GM12878 (cell line): ENCODE data around the gene PIEZO2. TPM values are rescaled to one million over a fixed set of nuclear protein-coding genes. Genes with fewer than 3 reads are reported as not detected.

ENCODE experiments used
- ASH2L ChIP-seq: fragments of 300-600, 200-600 bp; sonication (generic); IDR thresholded peaks from 2 replicates; pipeline ENCODE4 v1.6.1; 2017; ENCODE audit warnings: low read depth, mild to moderate bottlenecking, borderline replicate concordance
- ATF7 ChIP-seq: fragments of 450-650 bp; IDR thresholded peaks from 2 replicates; pipeline ENCODE4 v1.6.1; 2016; ENCODE audit warnings: low read depth, mild to moderate bottlenecking
- DPF2 ChIP-seq: fragments of 450-650 bp; IDR thresholded peaks from 2 replicates; pipeline ENCODE4 v1.6.1; 2017; ENCODE audit warnings: mild to moderate bottlenecking
- EP300 ChIP-seq, 2 experiments: fragments of 150-350 bp in 1 of 2; IDR thresholded peaks; 2 replicates each; pipeline ENCODE4 v1.6.1; 2011 to 2012; ENCODE audit warnings: low read depth in 2 of 2, low read length in 2 of 2, borderline replicate concordance in 1 of 2, improper control_type of control experiment in 1 of 2, inconsistent platforms in 1 of 2; ENCODE audit not compliant: control insufficient read depth in 1 of 2
- IRF5 ChIP-seq: fragments of 450-650 bp; IDR thresholded peaks from 2 replicates; pipeline ENCODE4 v1.6.1; 2017; ENCODE audit warnings: borderline replicate concordance
- KLF5 ChIP-seq: fragments of 450-650 bp; IDR thresholded peaks from 2 replicates; pipeline ENCODE4 v1.6.1; 2014; ENCODE audit warnings: mild to moderate bottlenecking; ENCODE audit not compliant: partially characterized antibody
- PAX5 ChIP-seq: IDR thresholded peaks from 2 replicates; pipeline ENCODE4 v1.6.1; 2011; ENCODE audit warnings: low read depth, low read length, borderline replicate concordance
- POU2F2 ChIP-seq: IDR thresholded peaks from 3 replicates; pipeline ENCODE4 v1.6.1; 2011; ENCODE audit warnings: low read depth, mild to moderate bottlenecking, low read length, borderline replicate concordance
- RAD51 ChIP-seq: fragments of 450-650 bp; IDR thresholded peaks from 2 replicates; pipeline ENCODE4 v1.6.1; 2016; ENCODE audit warnings: moderate library complexity, mild to moderate bottlenecking, inconsistent platforms
- RCOR1 ChIP-seq: conservative IDR thresholded peaks from 2 replicates; pipeline ENCODE4 v1.6.1; 2012; ENCODE audit warnings: low read depth, low read length, improper control_type of control experiment
- RUNX3 ChIP-seq: IDR thresholded peaks from 2 replicates; pipeline ENCODE4 v1.6.1; 2012; ENCODE audit warnings: low read length, inconsistent platforms
- STAT1 ChIP-seq: fragments of 450-650 bp; conservative IDR thresholded peaks from 2 replicates; pipeline ENCODE4 v1.6.1; 2014; ENCODE audit warnings: antibody characterized with exemption, mild to moderate bottlenecking
- TARDBP ChIP-seq: IDR thresholded peaks from 2 replicates; pipeline ENCODE4 v1.6.1; 2016; ENCODE audit warnings: borderline replicate concordance
- TCF12 ChIP-seq: IDR thresholded peaks from 2 replicates; pipeline ENCODE4 v1.6.1; 2011; ENCODE audit warnings: low read depth, mild to moderate bottlenecking, low read length
- TCF3 ChIP-seq: IDR thresholded peaks from 2 replicates; pipeline ENCODE4 v1.6.1; 2012; ENCODE audit warnings: low read depth, mild to moderate bottlenecking, low read length, borderline replicate concordance; ENCODE audit not compliant: insufficient read depth
- WRNIP1 ChIP-seq: IDR thresholded peaks from 2 replicates; pipeline ENCODE4 v1.6.1; 2011; ENCODE audit warnings: low read depth, low read length, improper control_type of control experiment, borderline replicate concordance
- ZNF217 ChIP-seq: fragments of 450-650 bp; IDR thresholded peaks from 2 replicates; pipeline ENCODE4 v1.6.1; 2017; ENCODE audit warnings: antibody characterized with exemption, mild to moderate bottlenecking
- polyA plus RNA-seq, 11 experiments: library from polyadenylated mRNA; depleted of rRNA in 4 of 11; unstranded in 6 of 11; stranded (reverse) in 5 of 11; fragments of >200 nt; fragmentation: Nextera tagmentation in 4 of 11; fragmentation: Illumina TruSeq in 1 of 11; extraction: Ambion mirVana in 4 of 11; extraction: Trizol in 1 of 11; gene quantifications; 1 replicate in 1 of 11; 2 replicates in 10 of 11; pipeline versions ENCODE4 v1.2.1 to v1.2.3, GENCODE V29; 2011 to 2016; ENCODE audit warnings: inconsistent platforms in 2 of 11, missing spikeins in 2 of 11, low read depth in 1 of 11
- total RNA-seq, 4 experiments: library from RNA; depleted of rRNA in 3 of 4; stranded (reverse); fragments of >200 nt in 3 of 4; fragmentation: Illumina TruSeq in 1 of 4; extraction: Trizol in 1 of 4; gene quantifications; 2 replicates each; pipeline versions ENCODE4 v1.2.1 to v1.2.3, GENCODE V29; 2013 to 2021
- TF ChIP-seq, protein P1 (sequence below): IDR thresholded peaks from 2 replicates; pipeline ENCODE4 v1.6.1; 2011; ENCODE audit warnings: low read depth, mild to moderate bottlenecking, low read length, moderate library complexity, borderline replicate concordance; ENCODE audit errors: extremely low read depth
- TF ChIP-seq, protein P2 (sequence below): fragments of 450-650 bp; IDR thresholded peaks from 2 replicates; pipeline ENCODE4 v1.6.1; 2017; ENCODE audit warnings: mild to moderate bottlenecking, moderate library complexity
- TF ChIP-seq, protein P3 (sequence below): fragments of 450-650 bp; IDR thresholded peaks from 2 replicates; pipeline ENCODE4 v1.6.1; 2016; ENCODE audit warnings: mild to moderate bottlenecking, moderate library complexity, borderline replicate concordance

PIEZO2 gene
- total and polyA plus RNA-seq, 10 of the 15 experiments (the other 5 are each of a cell fraction or from before 2014, with no cell fraction given), result 6.7 to 42.3 (median 27.4) TPM

- TF ChIP-seq RUNX3 (no peak; the same call in 1 of the 2 replicates), TARDBP (peak; percentile 4; the same call in 1 of the 2 replicates), RAD51 (no peak), WRNIP1 (no peak), ATF7 (no peak), STAT1 (no peak), ZNF217 (0 out of 2 replicates have a peak, but pooled peaks have one; percentile 15), ASH2L (no peak), DPF2 (peak; percentile 95), IRF5 (no peak), RCOR1 (no peak), TCF12 (peak; percentile 57; the same call in 1 of the 2 replicates), POU2F2 (peak; percentile 41; the same call in 1 of the 3 replicates), TCF3 (0 out of 2 replicates have a peak, but pooled peaks have one; percentile 29), KLF5 (no peak), EP300 (IDR thresholded peaks at IDR 0.05; ENCODE audit: borderline replicate concordance in 1 of 2, control insufficient read depth in 1 of 2, low read depth in 2 of 2, low read length in 2 of 2) (no peak), PAX5 (no peak; the same call in 1 of the 2 replicates)
- TF ChIP-seq, protein P1, sequence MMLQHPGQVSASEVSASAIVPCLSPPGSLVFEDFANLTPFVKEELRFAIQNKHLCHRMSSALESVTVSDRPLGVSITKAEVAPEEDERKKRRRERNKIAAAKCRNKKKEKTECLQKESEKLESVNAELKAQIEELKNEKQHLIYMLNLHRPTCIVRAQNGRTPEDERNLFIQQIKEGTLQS, result no peak
- TF ChIP-seq, protein P2, sequence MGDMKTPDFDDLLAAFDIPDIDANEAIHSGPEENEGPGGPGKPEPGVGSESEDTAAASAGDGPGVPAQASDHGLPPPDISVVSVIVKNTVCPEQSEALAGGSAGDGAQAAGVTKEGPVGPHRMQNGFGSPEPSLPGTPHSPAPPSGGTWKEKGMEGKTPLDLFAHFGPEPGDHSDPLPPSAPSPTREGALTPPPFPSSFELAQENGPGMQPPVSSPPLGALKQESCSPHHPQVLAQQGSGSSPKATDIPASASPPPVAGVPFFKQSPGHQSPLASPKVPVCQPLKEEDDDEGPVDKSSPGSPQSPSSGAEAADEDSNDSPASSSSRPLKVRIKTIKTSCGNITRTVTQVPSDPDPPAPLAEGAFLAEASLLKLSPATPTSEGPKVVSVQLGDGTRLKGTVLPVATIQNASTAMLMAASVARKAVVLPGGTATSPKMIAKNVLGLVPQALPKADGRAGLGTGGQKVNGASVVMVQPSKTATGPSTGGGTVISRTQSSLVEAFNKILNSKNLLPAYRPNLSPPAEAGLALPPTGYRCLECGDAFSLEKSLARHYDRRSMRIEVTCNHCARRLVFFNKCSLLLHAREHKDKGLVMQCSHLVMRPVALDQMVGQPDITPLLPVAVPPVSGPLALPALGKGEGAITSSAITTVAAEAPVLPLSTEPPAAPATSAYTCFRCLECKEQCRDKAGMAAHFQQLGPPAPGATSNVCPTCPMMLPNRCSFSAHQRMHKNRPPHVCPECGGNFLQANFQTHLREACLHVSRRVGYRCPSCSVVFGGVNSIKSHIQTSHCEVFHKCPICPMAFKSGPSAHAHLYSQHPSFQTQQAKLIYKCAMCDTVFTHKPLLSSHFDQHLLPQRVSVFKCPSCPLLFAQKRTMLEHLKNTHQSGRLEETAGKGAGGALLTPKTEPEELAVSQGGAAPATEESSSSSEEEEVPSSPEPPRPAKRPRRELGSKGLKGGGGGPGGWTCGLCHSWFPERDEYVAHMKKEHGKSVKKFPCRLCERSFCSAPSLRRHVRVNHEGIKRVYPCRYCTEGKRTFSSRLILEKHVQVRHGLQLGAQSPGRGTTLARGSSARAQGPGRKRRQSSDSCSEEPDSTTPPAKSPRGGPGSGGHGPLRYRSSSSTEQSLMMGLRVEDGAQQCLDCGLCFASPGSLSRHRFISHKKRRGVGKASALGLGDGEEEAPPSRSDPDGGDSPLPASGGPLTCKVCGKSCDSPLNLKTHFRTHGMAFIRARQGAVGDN, result peak; percentile 73; the same call in 1 of the 2 replicates
- TF ChIP-seq, protein P3, sequence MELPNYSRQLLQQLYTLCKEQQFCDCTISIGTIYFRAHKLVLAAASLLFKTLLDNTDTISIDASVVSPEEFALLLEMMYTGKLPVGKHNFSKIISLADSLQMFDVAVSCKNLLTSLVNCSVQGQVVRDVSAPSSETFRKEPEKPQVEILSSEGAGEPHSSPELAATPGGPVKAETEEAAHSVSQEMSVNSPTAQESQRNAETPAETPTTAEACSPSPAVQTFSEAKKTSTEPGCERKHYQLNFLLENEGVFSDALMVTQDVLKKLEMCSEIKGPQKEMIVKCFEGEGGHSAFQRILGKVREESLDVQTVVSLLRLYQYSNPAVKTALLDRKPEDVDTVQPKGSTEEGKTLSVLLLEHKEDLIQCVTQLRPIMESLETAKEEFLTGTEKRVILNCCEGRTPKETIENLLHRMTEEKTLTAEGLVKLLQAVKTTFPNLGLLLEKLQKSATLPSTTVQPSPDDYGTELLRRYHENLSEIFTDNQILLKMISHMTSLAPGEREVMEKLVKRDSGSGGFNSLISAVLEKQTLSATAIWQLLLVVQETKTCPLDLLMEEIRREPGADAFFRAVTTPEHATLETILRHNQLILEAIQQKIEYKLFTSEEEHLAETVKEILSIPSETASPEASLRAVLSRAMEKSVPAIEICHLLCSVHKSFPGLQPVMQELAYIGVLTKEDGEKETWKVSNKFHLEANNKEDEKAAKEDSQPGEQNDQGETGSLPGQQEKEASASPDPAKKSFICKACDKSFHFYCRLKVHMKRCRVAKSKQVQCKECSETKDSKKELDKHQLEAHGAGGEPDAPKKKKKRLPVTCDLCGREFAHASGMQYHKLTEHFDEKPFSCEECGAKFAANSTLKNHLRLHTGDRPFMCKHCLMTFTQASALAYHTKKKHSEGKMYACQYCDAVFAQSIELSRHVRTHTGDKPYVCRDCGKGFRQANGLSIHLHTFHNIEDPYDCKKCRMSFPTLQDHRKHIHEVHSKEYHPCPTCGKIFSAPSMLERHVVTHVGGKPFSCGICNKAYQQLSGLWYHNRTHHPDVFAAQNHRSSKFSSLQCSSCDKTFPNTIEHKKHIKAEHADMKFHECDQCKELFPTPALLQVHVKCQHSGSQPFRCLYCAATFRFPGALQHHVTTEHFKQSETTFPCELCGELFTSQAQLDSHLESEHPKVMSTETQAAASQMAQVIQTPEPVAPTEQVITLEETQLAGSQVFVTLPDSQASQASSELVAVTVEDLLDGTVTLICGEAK, result no peak
Measured at GRCh38 chr18:11149441-11150270, at the start of gene PIEZO2 (continued).
